GM12878 (cell line): ENCODE results near the gene TM6SF1. TPM values are rescaled to one million over a fixed set of nuclear protein-coding genes. Genes with fewer than 3 reads are reported as not detected.
A peak's percentile ranks its signal among the peaks of the same experiment; 100 is the strongest.

Experiments
- ATAC-seq: fragments of 200-7000 bp; cut with Tn5 transposase; 3 replicates; pipeline ENCODE4 v1.9.1; 2020; ENCODE audit warnings: mild to moderate bottlenecking, moderate library complexity
- BruUV-seq: library from RNA; stranded (reverse); fragments of 400-500 nt; replicated peaks from 2 replicates; lab custom pipeline; 2021; lab: Mats Ljungman, UMichigan
- CTCF ChIA-PET: fragments of 300-600 bp; sonication (Branson Sonifier 250); formaldehyde crosslinking; extraction: SDS; loops from one replicate; lab custom pipeline; 2021; ENCODE audit warnings: inconsistent platforms; lab: Yijun Ruan, JAX
- POLR2A ChIA-PET: fragments of 350-600 bp; formaldehyde crosslinking; extraction: SDS; loops from one replicate; lab custom pipeline; 2021; ENCODE audit warnings: inconsistent platforms; lab: Charles Lee
- RAD21 ChIA-PET: fragments of 300-600 bp; sonication (Branson Sonifier 250); formaldehyde crosslinking; loops from one replicate; lab custom pipeline; 2023; ENCODE audit warnings: antibody characterized with exemption; ENCODE audit not compliant: unreplicated experiment; lab: Charles Lee
- SMC1A ChIA-PET: fragments of 300-600 bp; sonication (Branson Sonifier 250); formaldehyde crosslinking; loops from one replicate; lab custom pipeline; 2023; ENCODE audit not compliant: unreplicated experiment, uncharacterized antibody; lab: Charles Lee
- DNase-seq: peaks from one replicate; pipeline ENCODE4 v3.0.0-alpha.2; 2011; ENCODE audit warnings: low read depth, low spot score
- FAIRE-seq: peaks from 3 replicates; lab custom pipeline; 2011; peaks lifted over from hg19 to GRCh38; lab: Jason Lieb, UNC
- H2AFZ ChIP-seq: 2 replicates; pipeline ENCODE4 v1.6.0; 2011; ENCODE audit warnings: low read depth, low read length, control low read depth; ENCODE audit not compliant: control insufficient read depth
- H3K27ac ChIP-seq: 2 replicates; pipeline ENCODE4 v1.5.1; 2011; ENCODE audit warnings: control low read depth; ENCODE audit not compliant: control insufficient read depth, insufficient read depth
- H3K27me3 ChIP-seq, 2 experiments: replicated peaks in 1 of 2; 2 replicates each; pipeline versions ENCODE4 v1.6.0 to v1.6.1; 2011; ENCODE audit warnings: low read length in 1 of 2; ENCODE audit not compliant: control insufficient read depth in 2 of 2, insufficient read depth in 2 of 2
- H3K36me3 ChIP-seq, 2 experiments: 2 replicates each; pipeline ENCODE4 v1.5.1; 2011; ENCODE audit warnings: low read length in 1 of 2; ENCODE audit not compliant: control insufficient read depth in 2 of 2, insufficient read depth in 2 of 2
- H3K4me1 ChIP-seq: 2 replicates; pipeline ENCODE4 v1.6.1; 2011; ENCODE audit warnings: mild to moderate bottlenecking, low read length, moderate library complexity, mixed read lengths; ENCODE audit not compliant: control insufficient read depth, insufficient read depth
- H3K4me2 ChIP-seq: 2 replicates; pipeline ENCODE4 v1.6.0; 2011; ENCODE audit warnings: control low read depth; ENCODE audit not compliant: control insufficient read depth, insufficient read depth
- H3K4me3 ChIP-seq: fragments of 200-600 bp; sonication (generic); 2 replicates; pipeline ENCODE4 v1.5.1; 2016
- H3K79me2 ChIP-seq: 2 replicates; pipeline ENCODE4 v1.6.0; 2011; ENCODE audit warnings: low read length; ENCODE audit not compliant: control insufficient read depth, insufficient read depth
- H3K9ac ChIP-seq: 2 replicates; pipeline ENCODE4 v1.8.0; 2011; ENCODE audit warnings: low read length, control low read depth, mixed read lengths; ENCODE audit not compliant: control insufficient read depth, insufficient read depth
- H3K9me3 ChIP-seq: replicated peaks from 3 replicates; pipeline ENCODE4 v1.5.1; 2011; ENCODE audit warnings: mild to moderate bottlenecking, low read length; ENCODE audit not compliant: control insufficient read depth, insufficient read depth
- H4K20me1 ChIP-seq: 2 replicates; pipeline ENCODE4 v1.6.0; 2011; ENCODE audit not compliant: control insufficient read depth, insufficient read depth
- CTCF ChIP-seq, 3 experiments: IDR thresholded peaks in 2 of 3; conservative IDR thresholded peaks in 1 of 3; 2 replicates each; pipeline ENCODE4 v1.5.1; 2011; ENCODE audit warnings: low read depth in 3 of 3, low read length in 3 of 3, mild to moderate bottlenecking in 3 of 3, control low read depth in 2 of 3, moderate library complexity in 2 of 3, inconsistent platforms in 1 of 3, mixed read lengths in 1 of 3; ENCODE audit not compliant: control insufficient read depth in 2 of 3, insufficient read depth in 1 of 3; ENCODE audit errors: extremely low read depth in 1 of 3
- EED ChIP-seq: sonication (generic); IDR thresholded peaks from 2 replicates; pipeline ENCODE4 v1.6.1; 2016; ENCODE audit warnings: antibody characterized with exemption, low read depth
- MEF2A ChIP-seq: IDR thresholded peaks from 2 replicates; pipeline ENCODE4 v1.6.1; 2011; ENCODE audit warnings: low read depth, mild to moderate bottlenecking, low read length, moderate library complexity; ENCODE audit not compliant: insufficient read depth
- SPI1 ChIP-seq: IDR thresholded peaks from 2 replicates; pipeline ENCODE4 v1.6.1; 2011; ENCODE audit warnings: low read depth, mild to moderate bottlenecking, low read length, moderate library complexity, borderline replicate concordance; ENCODE audit not compliant: insufficient read depth
- YBX1 ChIP-seq: fragments of 450-650 bp; IDR thresholded peaks from 2 replicates; pipeline ENCODE4 v1.6.1; 2016; ENCODE audit warnings: antibody characterized with exemption
- WGBS: methylation state at CpG from one replicate; pipeline ENCODE4 v1.1.6; 2016; ENCODE audit warnings: low lambda C conversion rate; ENCODE audit not compliant: insufficient replicate concordance, insufficient coverage; ENCODE audit errors: missing lambda C conversion rate; 5-methylcytosine and 5-hydroxymethylcytosine counted together
- in situ Hi-C: fragments of 300-500 bp; cut with MboI; formaldehyde crosslinking; loops from 9 replicates; pipeline ENCODE4 v1.14.3; 2018; ENCODE audit warnings: mixed read lengths
- intact Hi-C: fragments of 100-400 bp; cut with micrococcal nuclease; formaldehyde crosslinking; loops from one replicate; pipeline ENCODE4 v1.14.2; 2022; ENCODE audit not compliant: unreplicated experiment
- polyA plus RNA-seq, 11 experiments: library from polyadenylated mRNA; depleted of rRNA in 4 of 11; unstranded in 6 of 11; stranded (reverse) in 5 of 11; fragments of >200 nt; fragmentation: Nextera tagmentation in 4 of 11; fragmentation: Illumina TruSeq in 1 of 11; extraction: Ambion mirVana in 4 of 11; extraction: Trizol in 1 of 11; gene quantifications; 1 replicate in 1 of 11; 2 replicates in 10 of 11; pipeline versions ENCODE4 v1.2.1 to v1.2.3, GENCODE V29; 2011 to 2016; ENCODE audit warnings: inconsistent platforms in 2 of 11, missing spikeins in 2 of 11, low read depth in 1 of 11
- total RNA-seq, 4 experiments: library from RNA; depleted of rRNA in 3 of 4; stranded (reverse); fragments of >200 nt in 3 of 4; fragmentation: Illumina TruSeq in 1 of 4; extraction: Trizol in 1 of 4; gene quantifications; 2 replicates each; pipeline versions ENCODE4 v1.2.1 to v1.2.3, GENCODE V29; 2013 to 2021

Gene TM6SF1
- total and polyA plus RNA-seq, 10 of the 15 experiments (the other 5 are each of a cell fraction or from before 2014, with no cell fraction given): 0.56 to 2.7 (median 1.2) TPM

- no peak for TF ChIP-seq CTCF (IDR thresholded peaks at IDR 0.05 in 2 of 3, conservative IDR thresholded peaks at IDR 0.05 in 1 of 3; ENCODE audit: control insufficient read depth in 2 of 3, extremely low read depth in 1 of 3, insufficient read depth in 1 of 3, low read depth in 3 of 3, low read length in 3 of 3)
- TF ChIP-seq MEF2A: no peak
- peak; percentile 62; the same call in 1 of the 2 replicates for TF ChIP-seq EED
Measured at GRCh38 chr15:83062768-83063180, 44.7 kb upstream of the TM6SF1 start (continued).

GRCh38 chr15:83063551-83063950 lies 43.9 kb upstream of the TM6SF1 start:
- in situ Hi-C loops (no loop called here), intact Hi-C loops (no loop called here)
- H3K4me2 ChIP-seq: peak overlapping the region; percentile 96
- ChIA-PET RAD21 (interaction anchor here (1.2 to 1.4 kb wide), 2 partner anchors 24 to 52 kb away, joined by 3 read pairs; no protein-coding TSS in a partner anchor), POLR2A (interaction anchor here (1.4 to 2.0 kb wide), 2 partner anchors 52 to 143 kb away, joined by 4 to 10 read pairs; partner anchors contain the start of gene C15orf40), CTCF (interaction anchor here (1.2 to 1.8 kb wide), 3 partner anchors 50 to 532 kb away, joined by 3 to 8 read pairs (median 7); partner anchors contain the start of gene C15orf40), SMC1A (interaction anchor here (0.9 to 3.1 kb wide), 7 partner anchors 51 to 520 kb away, joined by 3 to 11 read pairs (median 4); partner anchors contain the start of gene RAMAC)
- H3K9me3 ChIP-seq: no peaks in the 10 kb centered on the region
- ATAC-seq: peak; percentile 40
- no peak for DNase-seq
- peak overlapping the region; percentile 96 for H3K4me3 ChIP-seq
- H3K27me3 ChIP-seq: no peaks in the 10 kb centered on the region
- 0 out of 4 replicates have a peak, but pooled peaks cover 0 to 5% of the 10 kb centered on the region in 2 experiments for H3K36me3 ChIP-seq
- peaks cover 21% of the 10 kb centered on the region for H3K4me1 ChIP-seq
- no TSS peak for BruUV-seq
- 72% methylated on average over 4 of the region's 4 CpGs for WGBS
- H3K79me2 ChIP-seq: peaks cover 88% of the 10 kb centered on the region
- H4K20me1 ChIP-seq: peaks cover 21% of the 10 kb centered on the region
- peak overlapping the region; percentile 37; the same call in 1 of the 2 replicates for H3K9ac ChIP-seq
- no peak for FAIRE-seq
- H3K27ac ChIP-seq: peak overlapping the region; percentile 66
- no peak overlapping the region for H2AFZ ChIP-seq
- TF ChIP-seq YBX1 (no peak), SPI1 (peak; percentile 64; the same call in 1 of the 2 replicates)
